PC-3 (cell line): ENCODE results near the gene MAD2L1BP. TPM values are rescaled to one million over a fixed set of nuclear protein-coding genes. Genes with fewer than 3 reads are reported as not detected.

Experiments used
- ATAC-seq: fragments of 200-7000 bp; cut with Tn5 transposase; 2 replicates; pipeline ENCODE4 v1.9.1; 2020; ENCODE audit warnings: mild to moderate bottlenecking, moderate library complexity
- BruUV-seq: library from RNA; stranded (reverse); fragments of 400-500 nt; replicated peaks from 2 replicates; lab custom pipeline; 2021; lab: Mats Ljungman, UMichigan
- CTCF ChIA-PET: fragments of 300-600 bp; sonication (Branson Sonifier 250); formaldehyde crosslinking; loops from one replicate; lab custom pipeline; 2022; ENCODE audit warnings: antibody characterized with exemption; lab: Charles Lee
- POLR2A ChIA-PET: fragments of 300-600 bp; sonication (Branson Sonifier 250); formaldehyde crosslinking; loops from one replicate; lab custom pipeline; 2022; ENCODE audit warnings: antibody characterized with exemption; ENCODE audit not compliant: unreplicated experiment; lab: Charles Lee
- DNase-seq: peaks from one replicate; pipeline ENCODE4 v3.0.0-alpha.2; 2015
- H2AFZ ChIP-seq: fragments of 300-600 bp; sonication (generic); 2 replicates; pipeline ENCODE4 v1.6.0; 2016; ENCODE audit warnings: antibody characterized with exemption, low read length
- H3F3A ChIP-seq: fragments of 300-600 bp; sonication (generic); one replicate; pipeline ENCODE4 v1.6.0; 2017; ENCODE audit warnings: antibody characterized with exemption, low read length, control low read depth, mild to moderate bottlenecking; ENCODE audit not compliant: unreplicated experiment
- H3K27ac ChIP-seq: fragments of 300-600 bp; sonication (generic); 2 replicates; pipeline ENCODE4 v1.5.1; 2016; ENCODE audit warnings: mild to moderate bottlenecking, low read length
- H3K27me3 ChIP-seq: fragments of 300-600 bp; sonication (generic); 2 replicates; pipeline ENCODE4 v1.6.1; 2016; ENCODE audit warnings: low read length, mixed read lengths
- H3K36me3 ChIP-seq: fragments of 300-600 bp; sonication (generic); 2 replicates; pipeline ENCODE4 v1.6.1; 2016; ENCODE audit warnings: low read depth, mixed run types, low read length, mixed read lengths
- H3K4me1 ChIP-seq: fragments of 300-600 bp; sonication (generic); 2 replicates; pipeline ENCODE4 v1.5.1; 2016; ENCODE audit warnings: low read length; ENCODE audit not compliant: insufficient read depth
- H3K4me2 ChIP-seq: fragments of 300-600 bp; sonication (generic); 2 replicates; pipeline ENCODE4 v1.6.0; 2016; ENCODE audit warnings: low read length
- H3K4me3 ChIP-seq: fragments of 300-600 bp; sonication (generic); 2 replicates; pipeline ENCODE4 v1.5.1; 2016; ENCODE audit warnings: mild to moderate bottlenecking, low read length, mixed read lengths
- H3K79me2 ChIP-seq: fragments of 300-600 bp; sonication (generic); 2 replicates; pipeline ENCODE4 v1.6.1; 2017; ENCODE audit warnings: low read length, mixed read lengths
- H3K9ac ChIP-seq: fragments of 300-600 bp; sonication (generic); 2 replicates; pipeline ENCODE4 v1.6.0; 2016; ENCODE audit warnings: mild to moderate bottlenecking, low read length
- H3K9me2 ChIP-seq: fragments of 300-600 bp; sonication (generic); replicated peaks from 2 replicates; pipeline ENCODE4 v1.6.1; 2016; ENCODE audit warnings: mixed run types, low read length, mixed read lengths
- H3K9me3 ChIP-seq: fragments of 300-600 bp; sonication (generic); 2 replicates; pipeline ENCODE4 v1.6.1; 2016; ENCODE audit warnings: low read length, mixed read lengths
- H4K20me1 ChIP-seq: fragments of 300-600 bp; sonication (generic); 2 replicates; pipeline ENCODE4 v1.6.1; 2016; ENCODE audit warnings: low read length, mixed read lengths
- CTCF ChIP-seq: fragments of 300-600 bp; sonication (generic); conservative IDR thresholded peaks from 2 replicates; pipeline ENCODE4 v1.5.1; 2017; ENCODE audit warnings: antibody characterized with exemption, low read depth, mild to moderate bottlenecking, low read length
- EZH2 ChIP-seq: fragments of 300-600 bp; sonication (generic); IDR thresholded peaks from one replicate; pipeline ENCODE4 v1.6.1; 2017; ENCODE audit warnings: antibody characterized with exemption, mild to moderate bottlenecking, low read length; ENCODE audit not compliant: unreplicated experiment
- EZH2phosphoT487 ChIP-seq: fragments of 300-600 bp; sonication (generic); IDR thresholded peaks from 2 replicates; pipeline ENCODE4 v1.6.1; 2018; ENCODE audit warnings: mild to moderate bottlenecking, antibody characterized with exemption, low read length, borderline replicate concordance
- intact Hi-C: fragments of 100-400 bp; cut with micrococcal nuclease; formaldehyde crosslinking; loops from 2 replicates; pipeline ENCODE4 v1.9.0; 2023
- total RNA-seq: library from RNA; depleted of rRNA; stranded (reverse); fragments of >200 nt; gene quantifications from 2 replicates; pipeline ENCODE4 v1.2.3, GENCODE V29; 2014

MAD2L1BP gene
- total RNA-seq, 1 experiment from 2014 or later = 40.9 TPM

GRCh38 chr6:43628393-43629103 is 7.1 kb upstream of the MAD2L1BP start:
- BruUV-seq = TSS peak; percentile 42

GRCh38 chr6:43629104-43629504 is 6.5 kb upstream of the MAD2L1BP start, which contains the start of gene GTPBP2:
Gene GTPBP2 (minus strand): TSS chr6:43629264. CDS start chr6:43629162, 102 bp downstream.
- Histone ChIP-seq H3K27ac (peak within 1 kb of the TSS; percentile 85), H4K20me1 (no peaks in the 10 kb centered on the region), H2AFZ (peak within 1 kb of the TSS; percentile 97), H3K9me2 (no peaks in the 10 kb centered on the region), H3K9me3 (no peaks in the 10 kb centered on the region), H3K27me3 (no peaks in the 10 kb centered on the region), H3K36me3 (peaks cover 22% of the 10 kb centered on the region), H3F3A (no peaks in the 10 kb centered on the region), H3K4me3 (peak within 1 kb of the TSS; percentile 100), H3K79me2 (peaks cover 31% of the 10 kb centered on the region), H3K4me2 (peak within 1 kb of the TSS; percentile 100), H3K9ac (peak within 1 kb of the TSS; percentile 92), H3K4me1 (peaks cover 27% of the 10 kb centered on the region)
- no peak for TF ChIP-seq CTCF
- TF ChIP-seq EZH2phosphoT487 = no peak
- no peak for TF ChIP-seq EZH2
- DNase-seq (peak; percentile 99), ATAC-seq (peak; percentile 85)
- no TSS peak for BruUV-seq
- intact Hi-C loops = no loop called here
- CTCF ChIA-PET = interaction anchor here (0.6 to 0.9 kb wide), 2 partner anchors 21 to 146 kb away, joined by 3 to 6 read pairs; no protein-coding TSS in a partner anchor
- POLR2A ChIA-PET = interaction anchor here (0.6 to 0.9 kb wide), 6 partner anchors 37 to 1314 kb away, joined by 3 to 11 read pairs (median 4); partner anchors contain the start of genes POLH, VEGFA and XPO5

More at GRCh38 chr6:43628393-43629103, 7.1 kb upstream of the MAD2L1BP start:
- ChIA-PET POLR2A (interaction anchor here (0.6 to 0.9 kb wide), 4 partner anchors 38 to 1315 kb away, joined by 3 to 11 read pairs (median 4); partner anchors contain the start of genes POLH, VEGFA and XPO5), CTCF (interaction anchor here (0.9 kb wide), 1 partner anchor 146 kb away, joined by 6 read pairs; no protein-coding TSS in a partner anchor)
- Histone ChIP-seq H2AFZ (peak overlapping the region; percentile 89), H3K9me3 (no peaks in the 10 kb centered on the region), H3K36me3 (peaks cover 26% of the 10 kb centered on the region), H4K20me1 (no peaks in the 10 kb centered on the region), H3K9me2 (no peaks in the 10 kb centered on the region), H3K4me1 (peaks cover 27% of the 10 kb centered on the region), H3K4me2 (peak overlapping the region; percentile 100), H3K79me2 (peaks cover 31% of the 10 kb centered on the region), H3K9ac (peak overlapping the region; percentile 92), H3K4me3 (peak overlapping the region; percentile 100), H3K27ac (peak overlapping the region; percentile 60), H3K27me3 (no peaks in the 10 kb centered on the region), H3F3A (no peaks in the 10 kb centered on the region)
- TF ChIP-seq CTCF = no peak
- no peak for TF ChIP-seq EZH2
- no peak for TF ChIP-seq EZH2phosphoT487
- ATAC-seq = peak; percentile 6
- intact Hi-C loops = no loop called here
- DNase-seq = peak; percentile 20
